ENCODE measurements around the gene ETNK1.
"Not testable (repeated sequence)": the region's sequence is repeated elsewhere in the genome, so short reads cannot be mapped to it uniquely, and the experiment has no call there.

ETNK1 gene

DNA sequence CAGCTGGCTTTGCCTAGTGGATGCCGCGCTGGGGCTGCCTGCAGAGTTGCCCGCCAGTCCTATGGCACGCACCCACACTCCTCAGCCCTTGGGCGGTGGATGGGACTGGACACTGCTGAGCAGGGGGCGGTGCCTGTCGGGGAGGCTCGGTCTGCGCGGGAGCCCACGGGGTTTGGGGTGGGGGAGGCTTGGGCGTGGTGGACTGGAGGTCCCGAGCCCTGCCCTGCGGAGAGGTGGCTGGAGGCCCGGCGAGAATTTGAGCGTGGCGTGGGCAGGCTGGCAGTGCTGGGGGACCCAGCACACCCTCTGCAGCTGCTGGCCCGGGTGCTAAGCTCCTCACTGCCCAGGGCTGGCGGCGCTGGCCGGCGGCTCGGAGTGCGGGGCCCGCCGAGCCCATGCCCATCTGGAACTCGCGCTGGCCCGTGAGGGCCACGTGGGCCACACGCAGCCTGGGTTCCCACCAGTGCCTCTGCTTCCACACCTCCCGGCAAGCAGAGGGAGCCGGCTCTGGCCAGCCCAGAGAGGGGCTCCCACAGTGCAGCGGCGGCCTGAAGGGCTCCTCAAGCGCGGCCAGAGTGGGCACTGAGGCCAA, 68.1 kb downstream of the ETNK1 start:
- Histone ChIP-seq H3K9ac (ENCODE audit: low read depth, low read length) (no peak overlapping the region), H4K20me1 (ENCODE audit: insufficient read depth, low read length) (no peaks in the 10 kb centered on the region), H3K27me3 (ENCODE audit: insufficient read depth, low read length, poor library complexity) (no peaks in the 10 kb centered on the region), H3K27ac (ENCODE audit: low read length) (no peak overlapping the region), H3K36me3 (ENCODE audit: insufficient read depth, low read length) (0 out of 2 replicates have a peak, but pooled peaks cover 4% of the 10 kb centered on the region), H3K4me2 (ENCODE audit: insufficient read depth, low read length) (no peak overlapping the region), H3K9me3 (ENCODE audit: insufficient read depth, low read length, severe bottlenecking) (no peaks in the 10 kb centered on the region), H3K79me2 (ENCODE audit: insufficient read depth, low read length) (no peaks in the 10 kb centered on the region), H3K4me3 (ENCODE audit: low read depth in 1 of 2, low read length in 2 of 2) (no peak overlapping the region), H3K4me1 (ENCODE audit: insufficient read depth, low read length) (no peaks in the 10 kb centered on the region), H2AFZ (ENCODE audit: low read depth, low read length) (no peak overlapping the region)
- DNase-seq: no peak
- ATAC-seq (ENCODE audit: insufficient read depth, low read depth): peak; percentile 62
- TF ChIP-seq EZH2 (IDR thresholded peaks at IDR 0.05; ENCODE audit: borderline replicate concordance, low read depth, low read length, severe bottlenecking): no peak

DNA sequence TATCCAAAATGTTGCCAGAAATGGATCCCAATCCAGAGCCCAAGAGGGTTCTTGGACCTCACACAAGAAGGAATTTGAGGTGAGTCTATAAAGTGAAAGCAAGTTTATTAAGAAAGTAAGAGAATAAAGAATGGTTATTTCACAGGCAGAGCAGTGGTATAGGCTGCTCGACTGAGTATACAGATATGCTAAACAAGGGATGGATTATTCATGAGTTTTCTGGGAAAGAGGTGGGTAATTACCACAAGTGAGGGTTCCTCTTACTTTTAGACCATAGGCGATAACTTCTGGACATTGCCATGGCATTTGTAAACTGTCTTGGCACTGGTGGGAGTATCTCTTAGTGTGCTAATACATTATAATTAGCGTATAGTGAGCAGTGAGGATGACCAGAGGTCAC, 73.6 kb downstream of the ETNK1 start:
- H3K79me2 ChIP-seq (ENCODE audit: insufficient read depth, low read length): no peaks in the 10 kb centered on the region
- no peak for ATAC-seq (ENCODE audit: insufficient read depth, low read depth)
- DNase-seq: no peak
- H3K27ac ChIP-seq (ENCODE audit: low read length): no peak overlapping the region
- no peaks in the 10 kb centered on the region for H3K36me3 ChIP-seq (ENCODE audit: insufficient read depth, low read length)
- TF ChIP-seq, protein P1, sequence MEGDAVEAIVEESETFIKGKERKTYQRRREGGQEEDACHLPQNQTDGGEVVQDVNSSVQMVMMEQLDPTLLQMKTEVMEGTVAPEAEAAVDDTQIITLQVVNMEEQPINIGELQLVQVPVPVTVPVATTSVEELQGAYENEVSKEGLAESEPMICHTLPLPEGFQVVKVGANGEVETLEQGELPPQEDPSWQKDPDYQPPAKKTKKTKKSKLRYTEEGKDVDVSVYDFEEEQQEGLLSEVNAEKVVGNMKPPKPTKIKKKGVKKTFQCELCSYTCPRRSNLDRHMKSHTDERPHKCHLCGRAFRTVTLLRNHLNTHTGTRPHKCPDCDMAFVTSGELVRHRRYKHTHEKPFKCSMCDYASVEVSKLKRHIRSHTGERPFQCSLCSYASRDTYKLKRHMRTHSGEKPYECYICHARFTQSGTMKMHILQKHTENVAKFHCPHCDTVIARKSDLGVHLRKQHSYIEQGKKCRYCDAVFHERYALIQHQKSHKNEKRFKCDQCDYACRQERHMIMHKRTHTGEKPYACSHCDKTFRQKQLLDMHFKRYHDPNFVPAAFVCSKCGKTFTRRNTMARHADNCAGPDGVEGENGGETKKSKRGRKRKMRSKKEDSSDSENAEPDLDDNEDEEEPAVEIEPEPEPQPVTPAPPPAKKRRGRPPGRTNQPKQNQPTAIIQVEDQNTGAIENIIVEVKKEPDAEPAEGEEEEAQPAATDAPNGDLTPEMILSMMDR (IDR thresholded peaks at IDR 0.05; ENCODE audit: borderline replicate concordance, extremely low read depth, low read length, poor library complexity, severe bottlenecking): no peak
- H3K4me2 ChIP-seq (ENCODE audit: insufficient read depth, low read length): no peak overlapping the region
- H3K9me3 ChIP-seq (ENCODE audit: insufficient read depth, low read length, severe bottlenecking): no peaks in the 10 kb centered on the region
- no peaks in the 10 kb centered on the region for H3K4me1 ChIP-seq (ENCODE audit: insufficient read depth, low read length)
- no peaks in the 10 kb centered on the region for H3K27me3 ChIP-seq (ENCODE audit: insufficient read depth, low read length, poor library complexity)
- no peak overlapping the region for H2AFZ ChIP-seq (ENCODE audit: low read depth, low read length)
- no peak overlapping the region for H3K4me3 ChIP-seq (ENCODE audit: low read depth in 1 of 2, low read length in 2 of 2)
- no peaks in the 10 kb centered on the region for H4K20me1 ChIP-seq (ENCODE audit: insufficient read depth, low read length)
- H3K9ac ChIP-seq (ENCODE audit: low read depth, low read length): no peak overlapping the region

DNA sequence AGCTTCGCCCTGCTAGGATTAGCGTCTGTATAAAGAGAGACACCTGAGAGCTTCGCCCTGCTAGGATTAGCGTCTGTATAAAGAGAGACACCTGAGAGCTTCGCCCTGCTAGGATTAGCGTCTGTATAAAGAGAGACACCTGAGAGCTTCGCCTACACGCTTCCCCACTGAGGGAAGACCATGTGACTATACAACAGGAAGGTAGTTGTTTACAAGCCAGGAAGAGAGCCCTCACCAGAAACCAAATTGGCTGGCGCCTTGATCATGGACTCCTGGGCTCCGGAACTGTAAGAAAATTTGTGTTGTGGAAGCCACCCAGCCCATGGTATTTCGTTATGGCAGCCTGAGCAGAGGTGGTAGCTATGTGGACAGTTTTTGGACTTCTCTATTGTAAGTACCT, 74.7 kb downstream of the ETNK1 start:
- not testable (repeated sequence) for H4K20me1 ChIP-seq (ENCODE audit: insufficient read depth, low read length); H3K4me2 ChIP-seq (ENCODE audit: insufficient read depth, low read length); H2AFZ ChIP-seq (ENCODE audit: low read depth, low read length); H3K36me3 ChIP-seq (ENCODE audit: insufficient read depth, low read length); H3K79me2 ChIP-seq (ENCODE audit: insufficient read depth, low read length); H3K4me1 ChIP-seq (ENCODE audit: insufficient read depth, low read length); H3K27me3 ChIP-seq (ENCODE audit: insufficient read depth, low read length, poor library complexity); H3K9ac ChIP-seq (ENCODE audit: low read depth, low read length); H3K9me3 ChIP-seq (ENCODE audit: insufficient read depth, low read length, severe bottlenecking); H3K27ac ChIP-seq (ENCODE audit: low read length); ATAC-seq (ENCODE audit: insufficient read depth, low read depth); H3K4me3 ChIP-seq (ENCODE audit: low read depth in 1 of 2, low read length in 2 of 2); DNase-seq

DNA sequence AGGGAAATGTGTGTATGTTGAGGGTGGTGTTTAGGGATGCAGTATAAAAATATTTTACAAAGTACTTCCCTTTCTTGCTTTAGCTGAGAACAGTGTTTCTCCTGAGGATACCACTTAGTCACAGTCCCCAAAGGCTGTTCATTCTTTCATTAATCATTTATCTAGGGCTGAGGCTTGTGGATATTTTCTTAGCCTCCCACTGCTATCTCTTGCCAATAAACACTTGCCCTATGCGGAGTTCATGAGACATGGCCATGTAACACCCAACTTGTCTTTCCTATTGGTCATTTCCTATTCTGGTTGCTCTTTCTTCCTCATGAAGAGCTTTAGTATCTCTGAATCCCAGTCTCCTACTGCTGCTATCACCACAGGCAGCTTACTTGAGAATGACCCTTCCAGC, 75.1 kb downstream of the ETNK1 start:
- no peaks in the 10 kb centered on the region for H3K36me3 ChIP-seq (ENCODE audit: insufficient read depth, low read length)
- H3K9me3 ChIP-seq (ENCODE audit: insufficient read depth, low read length, severe bottlenecking): no peaks in the 10 kb centered on the region
- no peak overlapping the region for H3K4me2 ChIP-seq (ENCODE audit: insufficient read depth, low read length)
- no peaks in the 10 kb centered on the region for H3K79me2 ChIP-seq (ENCODE audit: insufficient read depth, low read length)
- H3K4me1 ChIP-seq (ENCODE audit: insufficient read depth, low read length): no peaks in the 10 kb centered on the region
- TF ChIP-seq, protein P1 (IDR thresholded peaks at IDR 0.05; ENCODE audit: borderline replicate concordance, extremely low read depth, low read length, poor library complexity, severe bottlenecking): no peak
- no peak for TF ChIP-seq EZH2 (IDR thresholded peaks at IDR 0.05; ENCODE audit: borderline replicate concordance, low read depth, low read length, severe bottlenecking)
- ATAC-seq (ENCODE audit: insufficient read depth, low read depth) (no peak), DNase-seq (no peak)
- H4K20me1 ChIP-seq (ENCODE audit: insufficient read depth, low read length): no peaks in the 10 kb centered on the region
- H3K27ac ChIP-seq (ENCODE audit: low read length): no peak overlapping the region
- no peaks in the 10 kb centered on the region for H3K27me3 ChIP-seq (ENCODE audit: insufficient read depth, low read length, poor library complexity)
- H3K9ac ChIP-seq (ENCODE audit: low read depth, low read length): no peak overlapping the region
- no peak overlapping the region for H2AFZ ChIP-seq (ENCODE audit: low read depth, low read length)
- no peak overlapping the region for H3K4me3 ChIP-seq (ENCODE audit: low read depth in 1 of 2, low read length in 2 of 2)

DNA sequence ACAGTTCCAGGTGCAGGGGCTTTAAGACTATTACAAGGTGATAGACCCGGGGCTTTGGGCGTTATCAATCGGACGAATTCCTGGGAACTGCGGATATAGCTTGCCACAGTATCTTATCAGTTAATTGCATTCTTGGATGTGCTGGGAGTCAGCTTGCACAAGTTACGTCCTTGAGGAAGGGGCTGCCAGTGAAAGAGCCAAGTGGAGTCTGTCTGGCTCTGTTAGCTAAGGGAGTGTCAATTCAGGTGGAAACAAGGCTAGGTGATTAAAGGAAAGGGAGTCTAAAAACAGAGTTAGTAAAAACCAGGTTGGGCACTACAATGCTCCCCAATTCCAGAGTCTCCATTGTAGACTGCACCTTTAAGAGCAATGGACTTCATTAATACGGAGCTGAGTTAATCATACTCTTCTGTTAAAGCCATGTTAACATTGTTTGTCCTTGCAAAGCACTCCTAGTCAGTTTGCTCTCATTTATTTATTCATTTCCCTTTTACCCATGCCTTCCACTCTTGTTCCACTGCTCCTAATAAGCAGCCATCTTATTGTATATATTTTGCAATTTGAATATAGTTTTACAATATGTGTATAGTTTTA, 76.3 kb downstream of the ETNK1 start:
- not testable (repeated sequence) for H3K79me2 ChIP-seq (ENCODE audit: insufficient read depth, low read length); H2AFZ ChIP-seq (ENCODE audit: low read depth, low read length); H3K27ac ChIP-seq (ENCODE audit: low read length); H3K4me1 ChIP-seq (ENCODE audit: insufficient read depth, low read length); H3K36me3 ChIP-seq (ENCODE audit: insufficient read depth, low read length); H3K27me3 ChIP-seq (ENCODE audit: insufficient read depth, low read length, poor library complexity); H4K20me1 ChIP-seq (ENCODE audit: insufficient read depth, low read length); H3K4me2 ChIP-seq (ENCODE audit: insufficient read depth, low read length); ATAC-seq (ENCODE audit: insufficient read depth, low read depth); H3K9ac ChIP-seq (ENCODE audit: low read depth, low read length); DNase-seq; H3K9me3 ChIP-seq (ENCODE audit: insufficient read depth, low read length, severe bottlenecking); H3K4me3 ChIP-seq (ENCODE audit: low read depth in 1 of 2, low read length in 2 of 2)

Measured in DND-41 (cell line).